Activated CD4-positive, alpha-beta T cell treated with anti-CD3 and anti-CD28 coated beads, Interleukin-2, Interleukin-6, amounts not matched to agents 100 ng/mL and 50 ng/mL, durations not matched to agents 16 hours and 8 hours (primary cell): ENCODE data around the gene HSPA1L.

Source experiments
- DNase-seq: peaks from one replicate; pipeline ENCODE4 v3.0.0-alpha.2; 2020

The HSPA1L gene

GRCh38 chr6:31762356-31762755 is 52.7 kb downstream of the HSPA1L start, which contains the start of gene SAPCD1:
Gene SAPCD1 (plus strand): TSS chr6:31762656. CDS start chr6:31763055, 399 bp downstream.
- no peak for DNase-seq

GRCh38 chr6:31761343-31761742 is 53.7 kb downstream of the HSPA1L start:
- DNase-seq = no peak

DNA sequence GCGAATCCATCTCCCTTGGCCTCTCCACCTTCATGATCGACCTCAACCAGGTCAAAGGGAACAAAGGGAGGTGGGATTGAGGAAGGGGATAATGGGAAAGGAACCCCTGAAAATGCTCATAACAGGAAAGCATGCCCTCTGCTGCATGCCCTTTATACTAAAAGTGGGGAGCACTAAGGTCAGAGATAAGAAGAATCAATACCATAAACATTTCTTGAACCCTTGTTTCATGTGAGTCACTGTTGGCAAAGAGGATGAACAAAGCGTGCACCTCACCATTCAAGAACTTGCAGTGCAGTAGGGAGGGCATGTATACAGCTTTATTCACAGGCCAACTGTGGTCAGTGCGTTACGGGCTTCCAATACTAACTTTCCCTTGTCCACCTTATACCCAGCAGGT is 54.3 kb downstream of the HSPA1L start:
- DNase-seq = no peak
